GM10266 (cell line): ENCODE results near the gene ALS2CL.

Experiments
- DNase-seq: peaks from one replicate; pipeline ENCODE4 v3.0.0; 2012; ENCODE audit errors: extremely low spot score
- CTCF ChIP-seq: IDR thresholded peaks from 2 replicates; pipeline ENCODE4 v1.5.1; 2012; ENCODE audit warnings: mild to moderate bottlenecking, low read depth; ENCODE audit not compliant: control insufficient read depth, insufficient read depth; ENCODE audit errors: missing control alignments

ALS2CL gene

GRCh38 chr3:46675426-46675825, 18.1 kb downstream of the ALS2CL start:
- no peak for TF ChIP-seq CTCF
- no peak for DNase-seq

DNA sequence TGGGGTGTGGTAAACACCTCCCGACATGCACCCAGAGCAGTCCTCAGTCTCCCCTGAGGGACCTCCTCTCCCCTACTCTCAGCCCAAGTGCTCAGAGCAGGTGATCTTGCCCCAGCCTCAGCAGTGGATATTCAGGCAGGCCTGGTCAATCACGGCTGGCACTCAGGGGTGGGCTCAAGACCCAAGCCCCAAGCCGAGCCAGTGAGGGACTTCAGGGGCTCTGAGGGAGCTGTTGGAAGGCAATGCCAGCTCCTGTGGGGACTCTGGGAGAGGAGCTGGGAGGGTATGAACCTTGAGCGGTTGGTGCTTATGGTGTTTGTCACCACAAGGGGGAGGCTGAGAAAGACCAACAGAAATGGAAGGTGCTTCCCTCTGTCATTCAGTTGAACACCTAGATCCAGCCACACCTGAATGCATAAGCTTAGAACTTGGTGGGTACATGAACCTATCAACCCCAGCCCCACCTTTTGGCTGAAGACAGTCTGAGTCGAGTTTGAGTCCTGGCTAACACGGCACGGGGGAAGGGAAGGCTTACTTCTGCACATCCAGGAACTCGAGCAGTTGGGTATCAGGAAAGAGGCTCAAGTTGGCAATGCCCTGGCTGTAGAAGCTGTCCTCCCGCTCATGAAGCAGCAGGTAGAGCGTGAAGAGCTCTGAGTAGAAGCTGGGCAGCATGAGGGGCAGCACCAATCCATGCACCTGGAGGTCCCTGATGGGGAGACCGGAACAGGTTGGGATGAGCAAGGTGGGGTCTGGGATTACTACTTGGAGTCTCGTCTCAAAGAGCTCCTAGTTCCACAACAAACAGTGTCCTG, 19.2 kb downstream of the ALS2CL start:
- DNase-seq: no peak
- no peak for TF ChIP-seq CTCF

DNA sequence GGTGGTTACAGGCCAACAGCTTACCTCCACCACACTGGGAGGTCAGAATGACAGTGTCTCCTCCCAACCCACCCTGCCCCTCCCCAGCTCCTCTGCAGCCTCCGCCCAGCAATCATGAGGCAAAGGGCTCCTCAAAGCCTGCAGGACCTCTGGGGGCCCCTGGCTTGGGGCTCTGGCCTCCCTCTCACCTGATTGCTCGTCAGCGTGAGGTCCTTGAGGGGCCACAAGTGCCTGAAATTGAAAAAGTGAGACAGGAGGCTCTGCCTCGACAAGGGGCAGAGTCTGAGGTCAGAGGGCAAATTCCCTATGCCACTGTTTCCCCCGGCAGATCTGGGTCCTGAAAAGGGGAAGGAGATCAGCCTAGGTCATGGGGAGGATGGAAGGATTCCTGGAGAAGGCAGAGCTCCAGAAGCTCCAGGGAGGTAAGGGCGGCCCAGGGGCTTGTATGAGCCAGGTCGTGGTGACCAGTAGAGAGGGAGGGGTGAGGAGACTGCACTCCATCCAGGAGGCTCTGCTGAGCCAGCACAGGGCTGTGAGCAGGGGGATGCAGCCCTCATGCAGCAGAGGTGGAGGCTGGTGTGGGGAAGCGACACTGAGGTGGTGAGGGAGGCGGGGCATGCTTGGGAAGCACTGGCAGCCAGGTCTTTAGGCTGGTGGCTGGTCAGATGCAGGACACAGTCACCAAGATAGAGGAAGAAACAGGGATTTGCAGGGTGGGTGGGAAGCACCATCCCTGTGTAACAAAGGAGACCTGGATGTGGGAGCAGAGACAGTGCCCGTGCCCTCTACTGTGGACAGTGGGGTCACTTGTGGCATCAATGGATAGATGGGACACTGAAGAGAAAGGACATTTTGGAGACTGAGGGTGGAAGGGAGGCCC, 20.1 kb downstream of the ALS2CL start:
- TF ChIP-seq CTCF: no peak

DNA sequence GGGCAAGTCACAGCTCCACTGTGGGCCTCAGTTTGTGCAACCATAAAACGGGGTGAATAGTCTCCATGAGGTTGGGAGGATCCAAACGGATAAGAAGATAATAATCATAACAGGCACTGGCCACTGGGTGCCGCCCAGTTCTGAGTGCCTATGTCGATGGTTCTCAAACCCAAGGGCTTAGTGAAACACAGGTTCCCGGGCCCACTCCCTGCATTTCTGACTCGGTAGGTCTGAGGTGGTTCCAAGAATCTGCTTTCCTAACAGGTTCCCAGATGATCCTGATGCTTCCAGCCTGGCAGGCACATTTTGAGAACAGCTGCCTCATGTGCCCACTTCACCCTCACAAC, 21.2 kb downstream of the ALS2CL start:
- TF ChIP-seq CTCF: no peak
- no peak for DNase-seq

More for the DNA sequence above, 20.1 kb downstream of the ALS2CL start:
- DNase-seq: no peak

DNA sequence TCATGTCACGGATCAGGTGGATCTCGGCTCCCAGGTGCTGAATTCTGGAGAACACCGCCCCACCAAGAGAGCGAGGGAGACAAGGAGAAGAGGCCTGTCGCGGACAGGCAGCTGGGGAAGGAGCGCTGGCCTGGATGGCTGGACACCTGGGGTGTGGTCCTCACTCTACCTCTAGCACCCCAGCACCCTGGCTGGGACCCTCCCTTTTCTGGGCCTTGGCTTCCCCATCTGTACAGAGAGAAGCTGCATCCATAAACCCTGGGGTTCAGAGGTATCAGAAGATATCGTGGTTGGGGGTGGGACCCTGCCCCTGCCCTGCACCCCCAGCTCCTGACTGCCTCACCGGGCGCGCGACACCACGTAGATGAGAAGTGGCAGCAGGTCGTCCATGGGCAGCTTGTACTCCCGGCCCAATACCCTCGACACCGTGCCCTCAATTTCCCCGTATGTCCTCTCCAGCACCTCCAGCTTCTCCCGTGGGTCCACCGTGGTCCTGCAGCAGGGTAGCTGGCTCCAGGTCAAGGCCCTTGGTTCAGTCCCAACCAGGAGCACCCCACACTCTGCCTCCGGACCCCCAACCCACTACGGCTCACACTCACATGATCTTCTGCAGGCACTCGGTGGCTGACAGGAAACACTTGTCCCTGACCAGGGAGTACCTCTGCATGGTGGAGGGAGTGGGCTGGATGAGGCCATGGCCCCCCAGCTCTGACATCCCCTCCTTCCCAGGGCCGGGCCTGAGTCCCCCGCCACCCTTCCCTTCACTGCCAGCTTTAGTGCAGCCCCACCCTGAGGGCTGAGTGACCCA, 21.7 kb downstream of the ALS2CL start:
- no peak for TF ChIP-seq CTCF
- DNase-seq: no peak

DNA sequence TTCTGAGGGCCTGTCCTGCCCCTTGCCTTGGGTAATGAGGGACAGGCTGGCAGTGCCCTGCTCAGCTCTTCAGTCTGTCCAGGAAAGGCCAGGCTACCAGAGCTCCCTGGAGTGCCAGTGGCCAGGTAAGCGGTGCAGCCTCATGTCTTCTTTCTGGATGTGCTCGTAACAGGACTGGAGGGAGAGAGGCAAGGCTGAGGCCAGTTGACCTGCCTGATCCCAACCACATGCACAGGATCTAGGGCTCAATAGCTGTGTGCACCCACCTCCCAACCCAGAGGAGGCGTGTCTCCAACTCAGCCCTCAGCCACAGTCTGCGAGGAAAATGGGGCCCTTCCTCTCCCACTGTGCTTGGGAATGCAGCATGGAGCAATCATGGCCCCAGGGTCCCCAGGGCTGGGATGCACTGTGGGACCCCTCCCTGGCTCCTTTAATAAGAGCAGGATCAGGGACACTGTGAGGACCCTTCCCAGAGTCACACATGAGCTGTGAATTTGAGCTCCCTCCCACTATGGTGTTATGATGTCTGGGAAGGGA, 22.5 kb downstream of the ALS2CL start:
- no peak for DNase-seq
- no peak for TF ChIP-seq CTCF
